Activated naive CD8-positive, alpha-beta T cell treated with anti-CD3 and anti-CD28 coated beads, Interleukin-2, amount 50 U/mL, for 16 hours (primary cell): ENCODE data around the gene OSBPL6.
A peak's percentile ranks its signal among the peaks of the same experiment; 100 is the strongest.

Experiments used
- DNase-seq: peaks from one replicate; pipeline ENCODE4 v3.0.0-alpha.2; 2020; ENCODE audit warnings: low read depth, low spot score

The OSBPL6 gene

DNA sequence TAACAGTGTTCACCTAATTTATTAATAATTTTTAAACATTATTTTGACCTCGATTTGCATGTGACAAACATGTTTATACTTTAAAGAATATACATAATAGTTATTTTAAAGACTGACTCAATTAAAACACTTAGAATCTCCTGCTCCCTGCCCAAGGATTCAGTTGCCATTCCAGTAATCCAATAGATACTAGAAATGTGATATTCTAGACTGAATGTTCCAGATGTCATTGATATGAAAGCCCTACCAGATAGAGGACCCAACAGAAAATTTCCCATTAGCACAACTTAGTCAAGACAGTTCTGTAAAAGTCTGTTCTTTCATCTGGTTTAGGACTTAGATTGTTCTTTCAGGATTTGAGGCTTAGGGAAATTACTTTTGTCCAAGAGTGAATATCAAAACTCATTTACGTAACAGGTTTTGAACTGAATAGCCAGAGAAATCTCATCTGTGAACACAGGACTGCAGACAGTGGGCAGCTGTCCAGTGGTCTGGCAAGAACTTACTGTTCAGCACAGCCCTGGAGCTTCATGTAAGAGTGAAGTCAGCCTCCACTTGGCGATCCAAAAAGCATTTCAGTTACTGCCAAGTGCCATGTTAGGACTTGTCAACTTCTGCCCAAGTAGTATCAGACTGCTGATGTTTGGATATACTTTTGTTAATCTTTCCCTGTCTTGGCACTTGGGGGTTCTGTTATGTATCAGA, 77.5 kb downstream of the OSBPL6 start:
- DNase-seq = no peak

DNA sequence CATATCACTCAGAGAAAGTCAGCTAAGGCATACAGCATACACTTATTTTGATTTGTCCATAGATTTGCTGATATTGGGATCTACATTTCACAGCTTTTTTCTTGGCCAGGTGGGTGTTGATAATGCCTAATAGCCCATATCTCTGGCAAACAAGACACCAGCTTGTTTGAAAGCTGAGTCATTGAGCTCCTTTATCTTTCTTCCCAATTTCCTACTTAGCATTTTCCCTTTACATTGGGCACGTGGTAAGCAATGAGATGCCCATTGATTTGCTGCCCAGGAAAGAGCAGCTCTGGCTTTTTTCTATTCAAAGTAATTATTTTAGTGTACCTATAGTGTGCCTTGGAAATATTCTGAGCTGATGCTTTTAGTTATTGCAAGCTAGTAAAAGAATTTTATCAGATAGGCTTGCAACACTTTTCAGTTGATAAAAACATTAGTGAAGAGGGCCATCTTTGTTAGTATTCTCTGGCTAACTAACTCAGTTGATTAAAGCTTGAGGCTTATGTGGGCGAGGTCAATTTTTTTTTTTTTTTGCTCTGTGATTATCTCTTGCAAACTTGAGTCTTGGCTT, 79.6 kb downstream of the OSBPL6 start:
- no peak for DNase-seq

DNA sequence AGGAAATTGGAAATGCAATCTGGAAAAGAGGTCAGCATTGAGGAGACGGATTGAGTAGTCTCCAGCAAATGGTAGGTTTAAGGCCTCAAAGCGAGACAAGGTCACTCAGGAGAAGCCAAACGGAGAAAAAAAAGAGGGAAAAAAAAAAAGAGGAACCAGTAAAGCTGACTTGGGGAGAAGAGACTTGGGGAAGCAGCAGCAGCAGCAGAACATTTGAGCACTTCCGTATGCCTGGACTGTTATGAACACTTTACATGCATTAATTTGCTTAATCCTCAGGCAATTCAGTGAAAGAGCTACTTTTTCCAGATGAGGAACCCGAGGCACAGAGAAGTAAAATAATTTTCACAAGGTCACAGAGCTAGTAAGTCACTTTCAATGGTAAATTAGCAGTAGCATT, 81.3 kb downstream of the OSBPL6 start:
- no peak for DNase-seq

GRCh38 chr2:178277741-178278197, 83.5 kb downstream of the OSBPL6 start:
- DNase-seq = no peak

GRCh38 chr2:178279142-178279541, 84.8 kb downstream of the OSBPL6 start:
- no peak for DNase-seq

GRCh38 chr2:178279636-178280035, 85.3 kb downstream of the OSBPL6 start:
- DNase-seq = no peak

GRCh38 chr2:178280244-178280852, 86.0 kb downstream of the OSBPL6 start:
- peak; percentile 17 for DNase-seq

DNA sequence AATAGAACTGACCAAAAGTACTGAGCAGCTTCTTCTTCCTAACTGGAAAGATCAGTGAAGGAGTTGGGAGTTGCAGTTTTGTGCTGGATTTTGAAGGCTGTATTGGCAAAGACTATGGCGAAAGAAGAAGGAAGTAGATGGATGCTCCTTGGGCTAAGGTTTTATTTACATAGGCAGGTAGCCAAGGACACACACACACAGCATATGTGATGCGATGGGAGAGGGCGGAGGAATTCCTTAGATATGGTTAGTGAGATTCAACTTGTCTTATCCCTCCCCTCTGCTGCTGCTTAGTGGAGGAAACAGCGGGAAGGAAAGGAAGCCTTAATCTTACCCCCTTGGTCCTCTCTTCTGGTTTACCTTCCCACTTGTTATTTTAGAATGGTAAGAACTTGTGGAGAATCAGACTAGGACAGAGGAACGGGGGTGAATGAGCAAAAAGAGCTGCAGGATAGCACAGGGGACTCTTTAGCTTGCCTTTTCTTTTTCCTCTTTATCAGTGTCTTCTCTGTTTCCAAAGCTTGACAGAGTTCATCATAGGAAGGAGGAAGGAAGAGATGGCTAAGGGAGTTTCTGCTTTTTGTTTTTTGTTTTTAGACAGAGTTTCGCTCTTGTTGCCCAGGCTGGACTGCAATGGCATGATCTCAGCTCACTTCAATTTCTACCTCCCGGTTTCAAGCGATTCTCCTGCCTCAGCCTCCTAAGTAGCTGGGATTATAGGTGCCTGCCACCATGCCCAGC, 87.9 kb downstream of the OSBPL6 start:
- no peak for DNase-seq

DNA sequence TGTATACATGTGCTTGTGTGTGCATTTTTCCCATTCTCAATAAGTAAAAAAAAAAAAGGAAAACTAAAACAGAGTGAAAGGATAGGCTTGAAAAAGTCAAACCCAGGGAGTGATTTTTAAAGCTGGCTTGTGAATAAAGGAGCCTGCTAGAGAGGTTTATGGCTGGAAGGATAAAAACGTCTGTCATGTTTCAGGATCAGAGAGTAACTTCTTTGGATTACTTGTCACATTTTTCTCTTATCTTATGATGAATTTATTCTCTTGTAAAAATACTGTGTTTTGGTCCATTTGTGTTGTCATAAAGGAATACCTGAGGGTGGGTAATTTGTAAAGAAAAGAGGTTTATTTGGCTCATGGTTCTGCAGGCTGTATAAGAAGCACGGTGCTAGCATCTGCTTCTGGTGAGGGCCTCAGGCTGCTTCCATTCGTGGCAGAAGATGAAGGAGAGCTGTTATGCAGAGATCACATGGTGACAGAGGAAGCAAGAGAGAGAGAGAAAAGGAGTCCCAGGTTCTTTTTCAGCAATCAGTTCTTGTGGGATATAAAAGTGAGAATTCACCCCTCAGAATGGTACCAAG, 89.1 kb downstream of the OSBPL6 start:
- no peak for DNase-seq

- DNase-seq = no peak
These were observed 90.4 kb downstream of the OSBPL6 start for GRCh38 chr2:178284613-178285286.

DNA sequence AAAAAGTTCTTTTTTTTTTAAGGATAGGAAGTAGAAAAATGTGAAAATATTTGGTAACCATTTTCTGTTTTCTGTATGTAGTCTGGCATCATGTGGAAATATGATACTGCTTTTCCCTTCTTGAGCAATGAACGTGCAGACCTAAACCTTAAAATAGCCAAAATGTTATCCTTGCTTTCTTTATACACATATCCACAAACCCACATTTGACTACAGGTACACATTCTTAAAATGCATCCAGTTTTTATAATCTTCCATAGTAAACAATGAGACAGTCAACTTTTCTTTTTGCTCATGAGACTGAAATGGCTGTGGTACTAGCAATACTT, 90.9 kb downstream of the OSBPL6 start:
- no peak for DNase-seq

- DNase-seq = no peak
These were observed 92.3 kb downstream of the OSBPL6 start for GRCh38 chr2:178286636-178287035.

- no peak for DNase-seq
These were observed 93.5 kb downstream of the OSBPL6 start for GRCh38 chr2:178287652-178288344.

- DNase-seq = no peak
These were observed 97.4 kb downstream of the OSBPL6 start for GRCh38 chr2:178291703-178292102.

DNA sequence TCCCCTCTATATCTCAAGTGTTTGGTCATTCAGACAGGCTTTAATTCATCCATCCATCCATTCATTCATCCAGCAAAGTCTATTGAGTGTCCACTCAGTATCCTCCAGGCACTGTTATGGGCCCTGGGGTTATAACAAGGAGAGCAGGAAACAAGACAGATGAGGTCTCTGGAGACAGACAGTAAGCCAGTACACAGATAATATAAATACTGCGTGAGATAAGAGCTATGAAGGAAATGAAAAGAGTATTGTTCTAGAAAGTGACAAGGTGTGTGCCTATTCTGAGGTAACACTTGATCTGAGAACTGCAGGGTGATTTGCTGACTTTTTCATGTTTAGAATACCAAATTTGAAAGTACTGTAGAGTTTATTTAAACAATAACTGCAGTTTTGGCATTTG, 98.3 kb downstream of the OSBPL6 start:
- no peak for DNase-seq

DNA sequence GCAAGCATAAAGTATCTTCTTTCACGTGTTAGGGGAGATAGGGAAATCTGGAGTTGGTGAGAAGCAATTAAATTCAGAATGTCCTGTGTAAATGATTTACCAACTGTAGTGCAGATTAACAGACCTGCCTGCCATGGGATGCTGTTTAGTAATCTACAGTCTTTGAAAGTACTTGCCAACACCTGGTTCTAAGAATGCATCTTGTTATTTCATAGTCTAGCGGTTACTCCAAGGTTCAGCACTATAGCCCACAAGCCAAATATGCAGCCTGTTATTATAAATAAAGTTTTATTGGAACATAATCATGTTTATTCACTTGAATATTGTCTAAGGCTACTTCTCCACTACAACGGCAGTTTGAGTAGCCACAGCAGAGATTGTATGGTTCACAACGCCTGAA, 100.8 kb downstream of the OSBPL6 start:
- DNase-seq = no peak

DNA sequence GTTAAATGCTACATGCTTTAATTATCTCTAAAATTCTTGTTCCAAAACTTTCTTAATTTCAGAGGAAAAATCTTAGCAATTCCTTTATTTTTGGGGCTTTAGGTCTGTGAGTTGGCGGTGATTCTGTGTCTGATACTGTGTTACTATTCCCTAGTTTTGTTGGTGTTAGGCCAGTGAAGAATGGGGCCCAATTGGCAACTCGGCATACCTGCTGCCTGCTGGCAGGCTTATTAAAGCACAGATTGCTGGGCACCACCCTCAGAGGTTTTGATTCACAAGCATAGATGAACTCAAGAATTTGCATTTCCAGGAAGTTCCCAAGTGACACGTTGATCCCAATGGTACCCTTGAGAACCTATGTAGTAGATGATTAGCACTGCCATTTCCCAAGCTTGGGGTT, 101.6 kb downstream of the OSBPL6 start:
- no peak for DNase-seq

DNA sequence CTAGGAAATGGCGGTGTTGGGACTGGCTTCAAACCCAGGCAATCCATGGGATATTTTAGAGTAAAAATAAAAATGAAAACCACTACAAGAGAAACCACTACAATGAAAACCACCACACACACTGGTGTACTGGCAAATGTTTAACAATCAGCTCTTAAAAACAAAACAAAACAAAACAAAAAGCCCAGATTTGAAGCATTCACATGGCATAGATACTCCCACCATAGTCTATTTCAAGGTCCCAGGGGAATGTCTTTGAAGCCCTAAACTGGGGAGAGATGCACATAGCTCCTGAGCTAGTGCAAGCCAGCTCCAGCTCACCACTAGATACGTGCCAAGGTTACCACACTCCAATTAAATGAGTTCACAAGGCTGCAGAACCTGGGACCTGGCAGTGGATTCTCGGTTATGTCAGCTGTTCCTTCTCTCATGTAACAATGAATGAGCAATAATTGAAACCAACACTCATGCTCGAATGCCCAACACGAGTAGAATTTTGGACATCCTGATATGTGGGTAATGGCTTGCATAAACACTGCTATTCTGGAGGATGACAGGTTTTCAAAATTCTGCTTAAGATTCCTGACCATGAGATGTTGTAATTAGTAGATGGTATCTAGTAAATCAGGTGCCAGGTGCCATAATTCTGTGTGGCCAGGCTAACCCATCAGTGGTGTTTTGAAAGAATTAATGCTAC, 102.2 kb downstream of the OSBPL6 start:
- no peak for DNase-seq

GRCh38 chr2:178297091-178297411, 102.7 kb downstream of the OSBPL6 start:
- DNase-seq = no peak

DNA sequence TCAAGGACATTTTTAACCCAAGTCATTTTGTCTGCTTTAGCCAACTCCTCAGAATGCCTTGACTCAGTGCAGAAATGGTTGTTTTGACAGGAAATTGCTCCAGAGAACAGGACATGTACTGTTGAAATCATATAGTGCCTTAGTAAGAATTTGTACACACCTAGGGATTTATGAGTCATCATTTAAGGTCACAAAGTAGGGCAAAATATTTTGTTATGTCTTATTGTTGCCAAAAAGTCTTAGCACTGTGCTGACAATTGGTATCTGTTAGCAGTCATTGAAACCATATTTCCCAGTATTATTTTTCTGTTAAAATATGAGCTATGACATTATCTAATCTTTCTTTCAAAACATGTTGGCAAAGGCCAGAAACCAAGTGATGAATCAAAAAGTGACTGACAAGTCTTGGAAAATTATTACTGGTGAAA, 104.5 kb downstream of the OSBPL6 start:
- no peak for DNase-seq
